OCI-LY7 (cell line): ENCODE measurements around the gene PRODH. TPM values are rescaled to one million over a fixed set of nuclear protein-coding genes. Genes with fewer than 3 reads are reported as not detected.

ENCODE experiments used
- BruUV-seq: library from RNA; stranded (reverse); fragments of 400-500 nt; replicated peaks from 2 replicates; lab custom pipeline; 2021; lab: Mats Ljungman, UMichigan
- CTCF ChIA-PET: fragments of 300-600 bp; sonication (Branson Sonifier 250); formaldehyde crosslinking; loops from one replicate; lab custom pipeline; 2022; ENCODE audit warnings: antibody characterized with exemption; ENCODE audit not compliant: unreplicated experiment; lab: Charles Lee
- POLR2A ChIA-PET: fragments of 300-600 bp; sonication (Branson Sonifier 250); formaldehyde crosslinking; loops from one replicate; lab custom pipeline; 2022; ENCODE audit warnings: antibody characterized with exemption; lab: Charles Lee
- DNase-seq: peaks from one replicate; pipeline ENCODE4 v3.0.0-alpha.2; 2015; ENCODE audit warnings: low spot score
- H2AFZ ChIP-seq: fragments of 200-600 bp; sonication (generic), shearing (Covaris generic); 2 replicates; pipeline ENCODE4 v1.6.1; 2014; ENCODE audit warnings: mild to moderate bottlenecking, antibody characterized with exemption, low read length, moderate library complexity
- H3K27ac ChIP-seq: fragments of 200-600 bp; sonication (generic); 2 replicates; pipeline ENCODE4 v1.5.1; 2014; ENCODE audit warnings: mixed run types, low read depth, mild to moderate bottlenecking, moderate library complexity, low read length, inconsistent platforms; ENCODE audit not compliant: poor library complexity, severe bottlenecking
- H3K36me3 ChIP-seq: fragments of 200-600 bp; sonication (generic); 2 replicates; pipeline ENCODE4 v1.6.1; 2014; ENCODE audit warnings: mild to moderate bottlenecking, antibody characterized with exemption, low read length, moderate library complexity, mixed read lengths; ENCODE audit not compliant: insufficient read depth
- H3K4me1 ChIP-seq: fragments of 200-600 bp; sonication (generic); 2 replicates; pipeline ENCODE4 v1.5.1; 2014; ENCODE audit warnings: mild to moderate bottlenecking, low read length; ENCODE audit not compliant: insufficient read depth, poor library complexity, severe bottlenecking
- H3K4me2 ChIP-seq: fragments of 200-600 bp; sonication (generic); 2 replicates; pipeline ENCODE4 v1.6.1; 2014; ENCODE audit warnings: mild to moderate bottlenecking, low read length
- H3K4me3 ChIP-seq: fragments of 200-600 bp; sonication (generic); 2 replicates; pipeline ENCODE4 v1.5.1; 2014; ENCODE audit warnings: mild to moderate bottlenecking, low read depth, low read length; ENCODE audit not compliant: poor library complexity, severe bottlenecking
- H3K79me2 ChIP-seq: fragments of 200-600 bp; sonication (generic); 2 replicates; pipeline ENCODE4 v1.6.1; 2016; ENCODE audit warnings: low read depth, mild to moderate bottlenecking, low read length, moderate library complexity, mixed read lengths; ENCODE audit not compliant: insufficient read depth
- H3K9me2 ChIP-seq: fragments of 200-600 bp; sonication (generic); 2 replicates; pipeline ENCODE4 v1.6.1; 2016; ENCODE audit warnings: mild to moderate bottlenecking, low read length, mixed read lengths; ENCODE audit not compliant: insufficient read depth
- H3K9me3 ChIP-seq: fragments of 200-600 bp; sonication (generic); 2 replicates; pipeline ENCODE4 v1.6.1; 2014; ENCODE audit warnings: mild to moderate bottlenecking, mixed run types, low read length, mixed read lengths
- H4K20me1 ChIP-seq: fragments of 200-600 bp; sonication (generic); 2 replicates; pipeline ENCODE4 v1.6.1; 2014; ENCODE audit warnings: mild to moderate bottlenecking, antibody characterized with exemption, low read length, moderate library complexity, mixed read lengths; ENCODE audit not compliant: insufficient read depth
- EZH2phosphoT487 ChIP-seq: fragments of 200-600 bp; sonication (generic); IDR thresholded peaks from 2 replicates; pipeline ENCODE4 v1.6.1; 2018; ENCODE audit warnings: low read depth, borderline replicate concordance, mild to moderate bottlenecking, mixed run types, antibody characterized with exemption, low read length, moderate library complexity, mixed read lengths
- intact Hi-C: fragments of 100-400 bp; cut with micrococcal nuclease; formaldehyde crosslinking; loops from one replicate; pipeline ENCODE4 v1.10.0; 2022; ENCODE audit not compliant: unreplicated experiment
- total RNA-seq, 2 experiments: library from RNA; depleted of rRNA in 1 of 2; stranded (reverse); fragments of >200 nt in 1 of 2; shearing (Covaris generic) in 1 of 2; gene quantifications; 2 replicates each; pipeline ENCODE4 v1.2.3, GENCODE V29; 2014 to 2022
- TF ChIP-seq, protein P1 (sequence below): fragments of 200-600 bp; sonication (generic); conservative IDR thresholded peaks from 2 replicates; pipeline ENCODE4 v1.5.1; 2014; ENCODE audit warnings: mild to moderate bottlenecking, antibody characterized with exemption, low read length, moderate library complexity, mixed read lengths

PRODH gene
- total RNA-seq, 2 experiments from 2014 or later = not detected

DNA sequence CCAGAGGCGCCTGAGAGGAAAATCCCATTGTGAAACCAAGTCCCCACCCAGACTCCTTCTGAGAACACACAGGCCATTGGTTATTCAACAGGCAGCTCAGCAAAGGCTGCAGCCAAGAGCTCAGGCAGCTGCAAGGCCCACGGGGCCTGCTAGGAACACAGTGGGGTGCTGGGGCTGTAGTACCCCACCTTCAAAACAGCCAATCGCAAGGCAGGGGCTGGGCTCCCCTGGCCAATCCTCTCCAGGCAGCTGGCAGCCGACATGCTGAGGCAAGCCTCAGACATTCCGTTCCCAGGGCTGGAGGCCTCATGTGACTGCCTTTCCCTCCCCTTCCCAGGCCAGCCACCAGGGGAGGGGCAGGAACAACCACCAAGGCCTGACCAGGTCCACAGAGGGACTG is 6.6 kb downstream of the PRODH start:
- CTCF ChIA-PET = no interaction called here
- Histone ChIP-seq H3K9me3 (no peaks in the 10 kb centered on the region), H3K79me2 (no peaks in the 10 kb centered on the region), H3K4me3 (no peak overlapping the region), H3K36me3 (no peaks in the 10 kb centered on the region), H3K4me1 (no peaks in the 10 kb centered on the region), H3K9me2 (no peaks in the 10 kb centered on the region), H2AFZ (no peak overlapping the region), H3K27ac (no peak overlapping the region), H4K20me1 (no peaks in the 10 kb centered on the region), H3K4me2 (no peak overlapping the region)
- POLR2A ChIA-PET = no interaction called here
- BruUV-seq = no TSS peak
- intact Hi-C loops = no loop called here
- TF ChIP-seq, protein P1, sequence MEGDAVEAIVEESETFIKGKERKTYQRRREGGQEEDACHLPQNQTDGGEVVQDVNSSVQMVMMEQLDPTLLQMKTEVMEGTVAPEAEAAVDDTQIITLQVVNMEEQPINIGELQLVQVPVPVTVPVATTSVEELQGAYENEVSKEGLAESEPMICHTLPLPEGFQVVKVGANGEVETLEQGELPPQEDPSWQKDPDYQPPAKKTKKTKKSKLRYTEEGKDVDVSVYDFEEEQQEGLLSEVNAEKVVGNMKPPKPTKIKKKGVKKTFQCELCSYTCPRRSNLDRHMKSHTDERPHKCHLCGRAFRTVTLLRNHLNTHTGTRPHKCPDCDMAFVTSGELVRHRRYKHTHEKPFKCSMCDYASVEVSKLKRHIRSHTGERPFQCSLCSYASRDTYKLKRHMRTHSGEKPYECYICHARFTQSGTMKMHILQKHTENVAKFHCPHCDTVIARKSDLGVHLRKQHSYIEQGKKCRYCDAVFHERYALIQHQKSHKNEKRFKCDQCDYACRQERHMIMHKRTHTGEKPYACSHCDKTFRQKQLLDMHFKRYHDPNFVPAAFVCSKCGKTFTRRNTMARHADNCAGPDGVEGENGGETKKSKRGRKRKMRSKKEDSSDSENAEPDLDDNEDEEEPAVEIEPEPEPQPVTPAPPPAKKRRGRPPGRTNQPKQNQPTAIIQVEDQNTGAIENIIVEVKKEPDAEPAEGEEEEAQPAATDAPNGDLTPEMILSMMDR = no peak
- no peak for TF ChIP-seq EZH2phosphoT487
- no peak for DNase-seq

DNA sequence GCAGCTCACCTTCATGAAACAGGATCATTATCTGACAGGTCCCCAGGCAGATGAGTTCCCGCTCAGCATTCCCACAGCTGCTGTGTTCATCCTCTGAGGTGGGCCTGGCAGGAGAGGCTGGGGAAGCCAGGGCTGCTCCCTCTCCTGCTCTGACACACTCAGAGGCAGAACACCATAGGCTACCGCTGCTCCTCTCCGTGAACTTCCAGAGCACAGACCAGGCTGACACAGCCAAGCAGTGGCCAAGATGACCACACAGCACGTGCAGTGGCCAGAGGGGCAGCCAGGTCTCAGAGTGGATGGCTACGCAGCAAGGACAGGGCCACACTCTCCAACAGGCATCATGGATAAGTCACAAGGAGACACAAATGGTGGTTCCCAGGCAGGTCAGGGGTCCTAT is 8.5 kb downstream of the PRODH start:
- ChIA-PET POLR2A (no interaction called here), CTCF (no interaction called here)
- DNase-seq = no peak
- Histone ChIP-seq H2AFZ (no peak overlapping the region), H3K27ac (no peak overlapping the region), H4K20me1 (no peaks in the 10 kb centered on the region), H3K4me2 (no peak overlapping the region), H3K9me2 (no peaks in the 10 kb centered on the region), H3K79me2 (no peaks in the 10 kb centered on the region), H3K4me3 (no peak overlapping the region), H3K36me3 (no peaks in the 10 kb centered on the region), H3K9me3 (no peaks in the 10 kb centered on the region), H3K4me1 (no peaks in the 10 kb centered on the region)
- intact Hi-C loops = no loop called here
- BruUV-seq = no TSS peak
- TF ChIP-seq, protein P1 = no peak
- no peak for TF ChIP-seq EZH2phosphoT487

DNA sequence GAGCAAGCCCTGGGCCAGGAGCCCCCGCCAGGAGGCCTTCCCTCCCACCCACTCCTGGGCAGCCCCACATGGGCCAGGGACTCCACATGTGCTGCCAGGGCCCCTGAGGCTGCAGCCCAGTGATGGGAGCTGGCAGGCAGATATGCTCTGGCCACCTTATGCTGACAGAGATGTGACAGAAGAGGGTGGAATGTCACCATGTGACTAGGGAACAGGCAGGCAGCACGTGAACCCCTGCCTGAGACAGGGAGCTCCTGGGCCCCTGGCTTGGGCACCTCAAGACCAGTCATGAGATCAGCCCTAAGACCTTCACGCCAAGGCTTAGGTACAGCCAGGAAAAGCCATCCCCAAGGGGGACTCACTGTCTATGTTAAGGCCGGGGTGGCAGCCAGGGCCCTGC is 9.1 kb downstream of the PRODH start:
- H3K79me2 ChIP-seq = no peaks in the 10 kb centered on the region
- no peak for TF ChIP-seq EZH2phosphoT487
- TF ChIP-seq, protein P1 = no peak
- CTCF ChIA-PET = no interaction called here
- no peak overlapping the region for H2AFZ ChIP-seq
- no peaks in the 10 kb centered on the region for H3K4me1 ChIP-seq
- intact Hi-C loops = no loop called here
- no peak for DNase-seq
- H3K27ac ChIP-seq = no peak overlapping the region
- no peak overlapping the region for H3K4me3 ChIP-seq
- H3K4me2 ChIP-seq = no peak overlapping the region
- POLR2A ChIA-PET = no interaction called here
- no peaks in the 10 kb centered on the region for H3K9me2 ChIP-seq
- H4K20me1 ChIP-seq = no peaks in the 10 kb centered on the region
- BruUV-seq = no TSS peak
- H3K36me3 ChIP-seq = no peaks in the 10 kb centered on the region
- no peaks in the 10 kb centered on the region for H3K9me3 ChIP-seq
